NB4 (cell line): ENCODE measurements around the gene HSPA5.

Source experiments
- POLR2A ChIP-seq: IDR thresholded peaks from 2 replicates; pipeline ENCODE4 v1.6.1; 2011; ENCODE audit warnings: mild to moderate bottlenecking; ENCODE audit not compliant: insufficient read length; ENCODE audit errors: extremely low read depth
- TF ChIP-seq, protein P1 (sequence below): IDR thresholded peaks from one replicate; pipeline ENCODE4 v1.5.1; 2012; ENCODE audit warnings: low read depth, low read length

DNA sequence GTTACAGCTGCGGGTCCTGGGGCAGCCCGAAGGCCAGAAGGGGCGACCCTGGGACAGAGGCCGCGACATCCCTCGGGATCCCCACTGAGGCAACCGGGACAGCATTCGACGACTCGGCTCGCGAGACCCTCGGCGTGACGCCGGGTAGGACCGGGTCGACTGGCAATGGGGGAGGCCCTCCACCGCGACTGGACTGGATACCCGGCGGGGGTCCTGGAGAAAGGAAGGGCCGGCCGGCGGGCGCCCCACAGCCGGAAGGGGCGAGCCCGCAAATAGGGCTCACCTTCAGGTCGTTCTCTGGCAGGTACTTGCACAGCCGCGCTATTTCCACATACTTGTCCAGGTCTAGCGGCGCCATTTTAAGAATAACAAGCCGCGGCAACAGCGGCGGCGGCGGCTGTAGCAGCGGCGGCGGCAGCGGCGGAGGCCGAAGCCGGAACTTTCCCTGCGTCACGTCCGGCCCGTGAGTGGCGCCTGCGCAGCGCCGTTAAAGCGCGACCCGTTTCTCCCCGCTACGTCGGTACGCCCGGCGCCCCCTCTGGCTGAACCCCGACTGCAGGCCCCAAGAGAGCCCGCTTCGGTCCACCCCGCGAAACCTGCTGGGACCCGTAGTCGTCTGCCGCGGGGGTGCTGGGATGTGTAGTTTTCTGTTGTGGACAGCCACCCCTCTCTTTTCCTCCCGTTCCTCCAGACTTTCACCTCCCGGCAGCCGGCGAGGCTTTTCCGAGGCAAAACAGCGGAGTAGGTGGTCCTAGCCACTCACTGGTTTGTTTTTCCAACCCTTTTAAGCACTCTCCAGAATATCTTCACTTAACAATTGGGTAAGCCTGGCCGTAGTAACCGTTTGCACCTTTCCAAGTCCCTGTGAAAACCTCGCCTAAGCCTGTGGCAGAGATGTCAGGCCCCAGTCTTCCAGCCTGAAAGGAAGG lies 51.5 kb downstream of the HSPA5 start, which contains the start of gene PPP6C:
- TF ChIP-seq, protein P1, sequence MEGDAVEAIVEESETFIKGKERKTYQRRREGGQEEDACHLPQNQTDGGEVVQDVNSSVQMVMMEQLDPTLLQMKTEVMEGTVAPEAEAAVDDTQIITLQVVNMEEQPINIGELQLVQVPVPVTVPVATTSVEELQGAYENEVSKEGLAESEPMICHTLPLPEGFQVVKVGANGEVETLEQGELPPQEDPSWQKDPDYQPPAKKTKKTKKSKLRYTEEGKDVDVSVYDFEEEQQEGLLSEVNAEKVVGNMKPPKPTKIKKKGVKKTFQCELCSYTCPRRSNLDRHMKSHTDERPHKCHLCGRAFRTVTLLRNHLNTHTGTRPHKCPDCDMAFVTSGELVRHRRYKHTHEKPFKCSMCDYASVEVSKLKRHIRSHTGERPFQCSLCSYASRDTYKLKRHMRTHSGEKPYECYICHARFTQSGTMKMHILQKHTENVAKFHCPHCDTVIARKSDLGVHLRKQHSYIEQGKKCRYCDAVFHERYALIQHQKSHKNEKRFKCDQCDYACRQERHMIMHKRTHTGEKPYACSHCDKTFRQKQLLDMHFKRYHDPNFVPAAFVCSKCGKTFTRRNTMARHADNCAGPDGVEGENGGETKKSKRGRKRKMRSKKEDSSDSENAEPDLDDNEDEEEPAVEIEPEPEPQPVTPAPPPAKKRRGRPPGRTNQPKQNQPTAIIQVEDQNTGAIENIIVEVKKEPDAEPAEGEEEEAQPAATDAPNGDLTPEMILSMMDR, result peak; percentile 61
- peak; percentile 57 for TF ChIP-seq POLR2A
